VCaP (cell line): ENCODE data around the gene SSBP3.

ENCODE experiments used
- H3K27ac ChIP-seq: fragments of 450-650 bp; 2 replicates; pipeline ENCODE4 v1.5.1; 2017
- TF ChIP-seq, protein P1 (sequence below): fragments of 450-650 bp; conservative IDR thresholded peaks from 2 replicates; pipeline ENCODE4 v1.5.1; 2017; ENCODE audit warnings: mild to moderate bottlenecking, moderate library complexity

SSBP3 gene

DNA sequence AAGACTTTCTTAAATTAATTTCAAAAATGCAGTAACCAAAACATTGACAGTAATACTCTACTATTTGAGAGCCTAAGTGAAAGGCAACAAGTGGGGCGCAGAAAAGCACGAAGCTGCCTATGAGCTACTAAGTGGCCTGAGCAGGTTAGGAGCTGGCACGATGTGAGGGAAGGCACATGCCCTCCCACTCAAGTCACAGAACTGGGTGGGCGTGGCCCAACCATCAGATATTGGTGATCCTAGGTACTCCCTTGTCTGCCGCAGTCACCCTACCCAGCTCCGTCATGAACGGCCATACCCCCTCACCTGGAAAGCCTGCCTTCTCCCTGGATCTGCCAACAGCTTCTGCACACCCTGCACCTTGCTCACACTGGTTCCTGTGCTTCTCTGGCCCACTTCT is 40.8 kb downstream of the SSBP3 start:
- H3K27ac ChIP-seq, result no peak overlapping the region
- TF ChIP-seq, protein P1, sequence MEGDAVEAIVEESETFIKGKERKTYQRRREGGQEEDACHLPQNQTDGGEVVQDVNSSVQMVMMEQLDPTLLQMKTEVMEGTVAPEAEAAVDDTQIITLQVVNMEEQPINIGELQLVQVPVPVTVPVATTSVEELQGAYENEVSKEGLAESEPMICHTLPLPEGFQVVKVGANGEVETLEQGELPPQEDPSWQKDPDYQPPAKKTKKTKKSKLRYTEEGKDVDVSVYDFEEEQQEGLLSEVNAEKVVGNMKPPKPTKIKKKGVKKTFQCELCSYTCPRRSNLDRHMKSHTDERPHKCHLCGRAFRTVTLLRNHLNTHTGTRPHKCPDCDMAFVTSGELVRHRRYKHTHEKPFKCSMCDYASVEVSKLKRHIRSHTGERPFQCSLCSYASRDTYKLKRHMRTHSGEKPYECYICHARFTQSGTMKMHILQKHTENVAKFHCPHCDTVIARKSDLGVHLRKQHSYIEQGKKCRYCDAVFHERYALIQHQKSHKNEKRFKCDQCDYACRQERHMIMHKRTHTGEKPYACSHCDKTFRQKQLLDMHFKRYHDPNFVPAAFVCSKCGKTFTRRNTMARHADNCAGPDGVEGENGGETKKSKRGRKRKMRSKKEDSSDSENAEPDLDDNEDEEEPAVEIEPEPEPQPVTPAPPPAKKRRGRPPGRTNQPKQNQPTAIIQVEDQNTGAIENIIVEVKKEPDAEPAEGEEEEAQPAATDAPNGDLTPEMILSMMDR, result no peak

DNA sequence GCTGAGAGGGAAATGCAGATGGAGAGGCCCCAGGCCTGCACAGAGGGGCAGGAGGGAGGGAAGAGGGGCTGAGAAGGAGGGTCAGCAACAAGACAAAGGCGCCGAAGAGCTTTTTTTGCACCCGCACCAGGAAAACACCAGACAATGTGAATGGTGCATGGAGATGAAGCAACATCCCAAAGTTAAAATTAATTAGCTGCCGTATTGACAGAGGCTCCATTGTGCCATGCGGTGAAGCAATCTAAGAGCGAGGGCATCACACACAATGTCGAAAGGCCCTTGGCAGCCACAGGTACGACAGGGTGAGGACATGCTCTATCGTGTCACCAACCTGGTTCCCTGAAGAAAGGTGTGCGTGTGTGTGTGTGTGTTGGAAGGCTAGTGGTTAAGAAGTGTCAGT is 41.2 kb downstream of the SSBP3 start:
- H3K27ac ChIP-seq, result no peak overlapping the region
- TF ChIP-seq, protein P1, result no peak

DNA sequence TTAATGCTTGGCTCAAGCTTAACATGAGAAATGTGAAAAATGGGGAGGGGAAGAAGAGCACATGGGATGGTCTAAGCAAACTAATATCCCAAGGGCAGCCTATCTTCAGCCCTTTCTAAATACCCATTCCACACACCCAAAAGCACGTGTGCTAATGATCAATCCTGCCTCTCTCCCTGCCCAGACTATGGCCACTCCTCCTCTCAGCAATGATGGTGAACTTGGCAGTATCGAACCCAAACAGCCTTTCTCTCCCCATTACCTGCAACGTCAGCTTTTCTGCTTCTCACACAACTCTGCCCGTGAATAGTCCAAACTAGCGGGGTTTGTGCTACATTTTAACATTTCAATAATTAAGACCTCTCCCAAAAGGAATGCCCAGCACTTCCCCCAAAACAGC is 41.6 kb downstream of the SSBP3 start:
- TF ChIP-seq, protein P1, result no peak
- H3K27ac ChIP-seq, result no peak overlapping the region

DNA sequence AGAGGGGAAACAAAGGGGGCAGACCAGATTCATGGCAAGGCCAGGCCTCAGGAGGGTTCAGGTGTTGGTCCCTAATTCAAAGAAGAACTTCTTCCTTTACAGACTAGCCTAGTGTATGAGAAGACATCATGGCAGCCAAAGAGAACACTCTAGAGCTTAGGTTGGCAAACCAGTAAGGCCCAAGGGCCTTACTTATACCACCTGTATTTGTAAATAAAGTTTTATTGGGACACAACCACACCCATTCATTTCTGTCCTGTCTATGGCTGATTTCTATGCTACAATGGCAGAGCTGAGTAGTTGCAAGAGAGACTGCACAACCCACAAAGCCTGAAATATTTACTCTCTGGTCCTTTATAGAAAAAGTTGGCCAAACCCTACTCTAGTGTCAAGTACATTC is 42.3 kb downstream of the SSBP3 start:
- no peak overlapping the region for H3K27ac ChIP-seq
- TF ChIP-seq, protein P1, result no peak

DNA sequence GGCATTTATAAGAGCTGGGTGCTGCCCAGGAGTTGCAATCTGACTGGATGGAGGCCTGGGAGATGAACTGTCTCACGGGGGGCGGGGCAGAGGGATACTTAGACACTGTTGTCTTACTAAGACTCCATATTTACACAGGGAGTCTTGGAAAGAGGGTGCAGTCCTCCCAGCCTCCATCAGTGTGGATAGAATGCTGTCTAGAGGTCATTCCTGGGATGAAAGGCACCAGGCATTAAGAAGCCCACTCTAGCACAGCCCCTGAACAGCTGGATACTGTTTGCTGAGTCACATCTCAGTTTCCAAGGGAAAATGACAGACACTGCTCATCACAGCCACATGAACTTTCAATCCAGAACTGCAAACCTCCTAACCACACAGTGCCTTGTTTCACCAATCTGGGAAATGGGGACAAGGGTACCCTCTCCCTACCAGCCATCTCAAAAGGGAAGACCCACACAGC is 43.3 kb downstream of the SSBP3 start:
- H3K27ac ChIP-seq, result peak overlapping the region; percentile 62
- TF ChIP-seq, protein P1, result no peak

DNA sequence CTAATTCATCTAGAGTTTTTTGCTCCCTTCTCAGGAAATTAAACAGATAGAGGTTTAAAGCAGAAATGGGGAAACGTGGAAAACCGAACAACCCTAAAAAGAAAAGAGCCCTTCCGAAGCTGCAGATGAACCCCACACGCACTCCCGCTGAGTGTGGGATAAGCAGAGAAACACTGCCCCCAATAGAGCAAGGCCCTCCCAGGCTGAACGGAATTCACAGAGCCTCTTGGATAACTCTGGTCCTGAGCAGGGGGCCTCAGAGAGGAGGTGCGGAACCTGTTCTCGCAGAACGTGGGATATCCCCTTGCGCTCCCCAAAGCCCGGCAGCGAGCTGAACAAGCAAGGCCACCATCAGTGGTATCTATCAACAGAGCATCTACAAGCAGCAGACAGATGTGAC is 44.9 kb downstream of the SSBP3 start:
- H3K27ac ChIP-seq, result peak overlapping the region; percentile 62
- TF ChIP-seq, protein P1, result no peak

DNA sequence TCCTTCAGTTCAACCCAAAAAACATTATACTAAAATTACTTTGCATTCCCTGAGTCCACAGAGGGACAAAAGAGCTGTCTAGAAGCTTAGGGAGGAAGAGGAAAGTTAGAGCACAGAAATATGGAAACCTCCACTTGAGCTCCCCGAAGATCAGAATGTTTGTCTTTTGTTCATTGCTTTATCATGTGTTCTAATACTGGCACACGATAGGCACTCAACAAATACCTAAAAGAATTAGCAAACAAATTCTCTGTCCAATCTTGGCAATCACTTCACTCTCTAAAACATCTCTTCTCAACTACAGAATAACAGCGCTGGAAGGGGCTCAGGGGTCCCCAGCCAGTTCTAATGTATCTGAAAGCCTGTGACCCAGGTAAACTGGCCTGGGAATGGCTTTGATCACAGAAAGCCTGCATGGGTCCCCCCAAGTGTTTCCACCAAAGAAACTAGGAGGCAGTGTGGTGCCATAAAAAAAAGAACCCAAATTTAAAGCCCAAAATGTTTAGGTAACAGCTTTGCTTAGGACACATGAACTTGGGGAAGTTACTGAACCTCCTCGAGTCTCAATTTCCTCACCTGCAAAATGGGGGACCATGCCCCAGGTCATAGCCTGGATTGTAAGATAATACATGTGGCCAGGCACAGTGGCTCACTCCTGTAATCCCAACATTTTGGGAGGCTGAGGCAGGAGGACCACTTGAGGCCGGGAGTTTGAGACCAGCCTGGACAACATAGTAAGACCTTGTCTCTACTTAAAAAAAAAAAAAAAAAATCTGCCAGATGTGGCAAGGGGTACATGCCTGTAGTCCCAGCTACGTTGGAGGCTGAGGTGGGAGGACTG is 45.8 kb downstream of the SSBP3 start:
- peak overlapping the region; percentile 62 for H3K27ac ChIP-seq

More for the DNA sequence above, 45.8 kb downstream of the SSBP3 start:
- TF ChIP-seq, protein P1, result no peak
